HepG2 (cell line): Measurements from ENCODE around the gene RPL4. TPM values are rescaled to one million over a fixed set of nuclear protein-coding genes. Genes with fewer than 3 reads are reported as not detected.
A peak's percentile ranks its signal among the peaks of the same experiment; 100 is the strongest.

Experiments
- ARNTL ChIP-seq: sonication (generic); formaldehyde crosslinking; IDR thresholded peaks from 2 replicates; pipeline ENCODE4 v1.4.0; 2020; ENCODE audit warnings: mild to moderate bottlenecking, missing genetic modification reagents
- CEBPB ChIP-seq: IDR thresholded peaks from 2 replicates; pipeline ENCODE4 v1.6.1; 2011; ENCODE audit warnings: low read depth, low read length, improper control_type of control experiment, borderline replicate concordance
- FOXK2 ChIP-seq: fragments of 450-650 bp; IDR thresholded peaks from 2 replicates; pipeline ENCODE4 v1.6.1; 2016
- GFI1 ChIP-seq: sonication (generic); formaldehyde crosslinking; IDR thresholded peaks from 2 replicates; pipeline ENCODE4 v1.5.0; 2020; ENCODE audit warnings: missing genetic modification reagents, mild to moderate bottlenecking, borderline replicate concordance
- HOXD1 ChIP-seq: sonication (generic); formaldehyde crosslinking; IDR thresholded peaks from 2 replicates; pipeline ENCODE4 v1.5.0; 2020; ENCODE audit warnings: missing genetic modification reagents
- KDM3A ChIP-seq: IDR thresholded peaks from 2 replicates; pipeline ENCODE4 v1.6.1; 2018; ENCODE audit warnings: low read depth, missing compliant biosample characterization
- KDM5A ChIP-seq: fragments of 200-600 bp; sonication (generic); IDR thresholded peaks from 2 replicates; pipeline ENCODE4 v1.7.0; 2018; ENCODE audit warnings: antibody characterized with exemption, mild to moderate bottlenecking, low read length, borderline replicate concordance
- PAXIP1 ChIP-seq: sonication (generic); formaldehyde crosslinking; conservative IDR thresholded peaks from 2 replicates; pipeline ENCODE4 v1.4.0; 2020; ENCODE audit warnings: mild to moderate bottlenecking, missing genetic modification reagents, moderate library complexity
- POLR2AphosphoS5 ChIP-seq: IDR thresholded peaks from 2 replicates; pipeline ENCODE4 v1.6.1; 2012; ENCODE audit warnings: low read depth, low read length
- RAD51 ChIP-seq: fragments of 450-650 bp; IDR thresholded peaks from 2 replicates; pipeline ENCODE4 v1.6.1; 2016; ENCODE audit warnings: borderline replicate concordance
- SIX1 ChIP-seq: sonication (generic); formaldehyde crosslinking; IDR thresholded peaks from 2 replicates; pipeline ENCODE4 v1.4.0; 2020; ENCODE audit warnings: missing genetic modification reagents, borderline replicate concordance
- SNRNP70 ChIP-seq: fragments of 200-400 bp; formaldehyde crosslinking; IDR thresholded peaks from 2 replicates; pipeline ENCODE4 v1.6.1; 2017; ENCODE audit warnings: mild to moderate bottlenecking, low read depth, low read length, moderate library complexity
- TRIM22 ChIP-seq: fragments of 450-650 bp; IDR thresholded peaks from 2 replicates; pipeline ENCODE4 v1.6.1; 2017
- ZNF234 ChIP-seq: sonication (generic); formaldehyde crosslinking; conservative IDR thresholded peaks from 2 replicates; pipeline ENCODE4 v1.5.1; 2020; ENCODE audit warnings: mild to moderate bottlenecking, missing genetic modification reagents
- ZNF337 ChIP-seq: sonication (generic); formaldehyde crosslinking; IDR thresholded peaks from 2 replicates; pipeline ENCODE4 v1.5.1; 2020; ENCODE audit warnings: missing genetic modification reagents, low read depth, mild to moderate bottlenecking, borderline replicate concordance
- ZNF670 ChIP-seq: sonication (generic); formaldehyde crosslinking; IDR thresholded peaks from 2 replicates; pipeline ENCODE4 v1.8.0; 2022; ENCODE audit warnings: mild to moderate bottlenecking, missing genetic modification reagents, borderline replicate concordance
- ZNF7 ChIP-seq: IDR thresholded peaks from 2 replicates; pipeline ENCODE4 v1.6.1; 2016; ENCODE audit warnings: missing biosample characterization, missing genetic modification reagents
- ZSCAN21 ChIP-seq: sonication (generic); formaldehyde crosslinking; IDR thresholded peaks from 2 replicates; pipeline ENCODE4 v1.8.0; 2022; ENCODE audit warnings: mild to moderate bottlenecking, missing genetic modification reagents, moderate library complexity, borderline replicate concordance
- ZUFSP ChIP-seq: sonication (generic); formaldehyde crosslinking; IDR thresholded peaks from 2 replicates; pipeline ENCODE4 v1.9.0; 2021; ENCODE audit warnings: missing genetic modification reagents, mild to moderate bottlenecking, borderline replicate concordance
- polyA plus RNA-seq, 8 experiments: library from polyadenylated mRNA; depleted of rRNA in 3 of 8; stranded (reverse) in 7 of 8; unstranded in 1 of 8; fragments of >200 nt; fragmentation: Illumina TruSeq in 4 of 8; extraction: Trizol in 4 of 8; gene quantifications; 2 replicates each; pipeline versions ENCODE4 v1.2.1 to v1.2.3, GENCODE V29; 2011 to 2016; ENCODE audit warnings: low read depth in 4 of 8, missing spikeins in 1 of 8, mixed read lengths in 1 of 8; ENCODE audit not compliant: insufficient read depth in 1 of 8
- total RNA-seq, 5 experiments: library from RNA; depleted of rRNA; stranded (reverse); fragments of >200 nt; fragmentation: Illumina TruSeq; extraction: Trizol; gene quantifications; 2 replicates each; pipeline ENCODE4 v1.2.3, GENCODE V29; 2016; ENCODE audit warnings: low read depth in 1 of 5
- TF ChIP-seq, protein P1 (sequence below): sonication (generic); formaldehyde crosslinking; IDR thresholded peaks from 2 replicates; pipeline ENCODE4 v1.5.1; 2020; ENCODE audit warnings: missing genetic modification reagents, mild to moderate bottlenecking, borderline replicate concordance

RPL4 gene
- total and polyA plus RNA-seq, 2 of the 13 experiments (the other 11 are each of a cell fraction or from before 2014, with no cell fraction given) = 3,630 to 3,960 TPM

- TF ChIP-seq PAXIP1 (CRISPR knock-in tag) = 0 out of 2 replicates have a peak, but pooled peaks have one; percentile 25
- TF ChIP-seq HOXD1 (CRISPR knock-in tag) = no peak
- TF ChIP-seq ZNF670 (CRISPR knock-in tag) = peak; percentile 36; the same call in 1 of the 2 replicates
- TF ChIP-seq GFI1 = no peak
- TF ChIP-seq SIX1 (CRISPR knock-in tag) = no peak
- TF ChIP-seq, protein P1, sequence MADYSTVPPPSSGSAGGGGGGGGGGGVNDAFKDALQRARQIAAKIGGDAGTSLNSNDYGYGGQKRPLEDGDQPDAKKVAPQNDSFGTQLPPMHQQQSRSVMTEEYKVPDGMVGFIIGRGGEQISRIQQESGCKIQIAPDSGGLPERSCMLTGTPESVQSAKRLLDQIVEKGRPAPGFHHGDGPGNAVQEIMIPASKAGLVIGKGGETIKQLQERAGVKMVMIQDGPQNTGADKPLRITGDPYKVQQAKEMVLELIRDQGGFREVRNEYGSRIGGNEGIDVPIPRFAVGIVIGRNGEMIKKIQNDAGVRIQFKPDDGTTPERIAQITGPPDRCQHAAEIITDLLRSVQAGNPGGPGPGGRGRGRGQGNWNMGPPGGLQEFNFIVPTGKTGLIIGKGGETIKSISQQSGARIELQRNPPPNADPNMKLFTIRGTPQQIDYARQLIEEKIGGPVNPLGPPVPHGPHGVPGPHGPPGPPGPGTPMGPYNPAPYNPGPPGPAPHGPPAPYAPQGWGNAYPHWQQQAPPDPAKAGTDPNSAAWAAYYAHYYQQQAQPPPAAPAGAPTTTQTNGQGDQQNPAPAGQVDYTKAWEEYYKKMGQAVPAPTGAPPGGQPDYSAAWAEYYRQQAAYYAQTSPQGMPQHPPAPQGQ (CRISPR knock-in tag) = 0 out of 2 replicates have a peak, but pooled peaks have one; percentile 37
- TF ChIP-seq FOXK2 = no peak
- TF ChIP-seq ARNTL (CRISPR knock-in tag) = no peak
- TF ChIP-seq ZNF337 = peak; percentile 91
- TF ChIP-seq ZUFSP (CRISPR knock-in tag) = no peak
- TF ChIP-seq KDM5A = peak; percentile 94
- TF ChIP-seq RAD51 = no peak
- TF ChIP-seq ZNF234 (CRISPR knock-in tag) = no peak
- no peak for TF ChIP-seq SNRNP70
- TF ChIP-seq CEBPB = no peak
- no peak for TF ChIP-seq ZNF7 (CRISPR knock-in tag)
- no peak for TF ChIP-seq TRIM22
- peak; percentile 97 for TF ChIP-seq POLR2AphosphoS5
- no peak for TF ChIP-seq KDM3A (CRISPR knock-in tag)
- TF ChIP-seq ZSCAN21 (CRISPR knock-in tag) = no peak
These were observed at the start of gene RPL4, which contains the start of gene ZWILCH (continued) for GRCh38 chr15:66504563-66505429.
